ENCODE measurements around the gene ELK1. TPM values are rescaled to one million over a fixed set of nuclear protein-coding genes. Genes with fewer than 3 reads are reported as not detected.
"Not testable (repeated sequence)": the region's sequence is repeated elsewhere in the genome, so short reads cannot be mapped to it uniquely, and the experiment has no call there.

ELK1 gene, protein sequence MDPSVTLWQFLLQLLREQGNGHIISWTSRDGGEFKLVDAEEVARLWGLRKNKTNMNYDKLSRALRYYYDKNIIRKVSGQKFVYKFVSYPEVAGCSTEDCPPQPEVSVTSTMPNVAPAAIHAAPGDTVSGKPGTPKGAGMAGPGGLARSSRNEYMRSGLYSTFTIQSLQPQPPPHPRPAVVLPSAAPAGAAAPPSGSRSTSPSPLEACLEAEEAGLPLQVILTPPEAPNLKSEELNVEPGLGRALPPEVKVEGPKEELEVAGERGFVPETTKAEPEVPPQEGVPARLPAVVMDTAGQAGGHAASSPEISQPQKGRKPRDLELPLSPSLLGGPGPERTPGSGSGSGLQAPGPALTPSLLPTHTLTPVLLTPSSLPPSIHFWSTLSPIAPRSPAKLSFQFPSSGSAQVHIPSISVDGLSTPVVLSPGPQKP
- 10 to 100 TPM; 22.2 to 35.2 (median 25.9) TPM for total RNA-seq

DNA sequence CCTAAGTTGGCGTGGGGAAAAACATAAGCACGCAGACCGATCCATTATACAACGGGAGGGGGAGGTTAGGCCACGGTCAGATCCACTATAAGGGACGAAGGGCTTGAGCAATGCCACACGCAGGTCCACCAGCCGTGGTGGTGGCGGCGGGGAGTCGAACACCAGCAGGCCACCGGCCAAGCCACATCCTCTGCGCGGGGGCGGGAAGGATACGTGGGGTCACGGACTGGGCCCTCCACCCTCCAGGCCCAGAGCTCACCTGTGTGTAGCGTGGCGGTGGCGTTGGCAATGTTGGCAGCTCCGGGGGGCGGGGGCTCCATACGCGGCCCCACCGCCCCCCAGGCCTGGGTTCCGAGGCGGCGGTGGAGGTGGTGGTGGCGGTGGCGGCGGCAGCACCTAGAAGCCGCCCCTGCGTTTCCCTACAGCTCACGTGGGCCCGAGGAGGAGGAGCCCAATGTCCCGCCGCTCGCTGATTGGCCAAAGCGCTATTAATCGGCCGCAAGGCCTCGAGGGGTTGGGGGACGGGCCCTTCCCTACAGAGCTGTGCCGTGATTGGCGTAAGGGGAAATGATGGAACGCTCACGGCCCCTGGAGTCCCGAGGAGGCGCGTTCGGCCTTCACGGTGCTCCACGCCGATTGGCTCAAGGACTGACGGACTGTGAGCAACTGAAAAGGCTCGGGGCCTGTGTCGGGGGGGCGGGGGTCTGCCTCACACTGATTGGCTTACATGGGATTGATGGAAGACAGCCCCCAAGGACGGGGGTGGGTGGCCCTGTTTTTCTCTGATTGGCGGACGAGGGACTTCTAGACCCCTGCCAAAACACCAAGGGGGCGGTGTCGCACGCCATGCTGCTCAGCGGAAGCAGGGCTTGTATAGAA lies at the start of gene ELK1:
TSS of gene ELK1 (minus strand) at position 400 of the 879 bp plus-strand sequence. CDS start 9,122 bp downstream, outside the sequence.
- DNase-seq (ENCODE audit: low spot score), result peak; percentile 67
- ATAC-seq (ENCODE audit: low FRiP score), result peak; percentile 97
- TF ChIP-seq, protein P1, sequence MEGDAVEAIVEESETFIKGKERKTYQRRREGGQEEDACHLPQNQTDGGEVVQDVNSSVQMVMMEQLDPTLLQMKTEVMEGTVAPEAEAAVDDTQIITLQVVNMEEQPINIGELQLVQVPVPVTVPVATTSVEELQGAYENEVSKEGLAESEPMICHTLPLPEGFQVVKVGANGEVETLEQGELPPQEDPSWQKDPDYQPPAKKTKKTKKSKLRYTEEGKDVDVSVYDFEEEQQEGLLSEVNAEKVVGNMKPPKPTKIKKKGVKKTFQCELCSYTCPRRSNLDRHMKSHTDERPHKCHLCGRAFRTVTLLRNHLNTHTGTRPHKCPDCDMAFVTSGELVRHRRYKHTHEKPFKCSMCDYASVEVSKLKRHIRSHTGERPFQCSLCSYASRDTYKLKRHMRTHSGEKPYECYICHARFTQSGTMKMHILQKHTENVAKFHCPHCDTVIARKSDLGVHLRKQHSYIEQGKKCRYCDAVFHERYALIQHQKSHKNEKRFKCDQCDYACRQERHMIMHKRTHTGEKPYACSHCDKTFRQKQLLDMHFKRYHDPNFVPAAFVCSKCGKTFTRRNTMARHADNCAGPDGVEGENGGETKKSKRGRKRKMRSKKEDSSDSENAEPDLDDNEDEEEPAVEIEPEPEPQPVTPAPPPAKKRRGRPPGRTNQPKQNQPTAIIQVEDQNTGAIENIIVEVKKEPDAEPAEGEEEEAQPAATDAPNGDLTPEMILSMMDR (IDR thresholded peaks at IDR 0.05), result no peak

- TF ChIP-seq, protein P1 (IDR thresholded peaks at IDR 0.05), result no peak
- DNase-seq (ENCODE audit: low spot score), result no peak
- ATAC-seq (ENCODE audit: low FRiP score), result no peak
These were observed 46.8 kb upstream of the ELK1 start for GRCh38 chrX:47697181-47697580.

DNA sequence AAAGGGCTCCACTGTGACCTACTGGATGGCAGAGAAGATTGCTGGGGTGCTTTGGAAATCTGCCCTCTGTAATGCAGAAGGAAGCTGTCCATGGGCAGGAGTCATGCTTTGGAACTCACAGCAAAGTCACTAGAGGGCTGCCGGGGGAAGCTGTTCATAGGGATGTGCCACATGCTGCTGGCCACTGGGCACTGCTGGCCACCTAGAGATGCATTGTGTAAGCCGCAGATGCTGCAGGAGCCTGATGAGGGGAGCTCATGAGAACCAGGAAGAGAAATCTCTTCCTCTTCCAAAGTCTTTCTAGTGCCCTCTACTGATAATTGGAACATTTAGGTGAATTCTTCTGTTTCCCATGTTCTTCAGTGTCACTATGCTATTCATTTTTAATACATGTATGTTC lies 39.8 kb upstream of the ELK1 start:
- ATAC-seq (ENCODE audit: low FRiP score), result no peak
- TF ChIP-seq, protein P1 (IDR thresholded peaks at IDR 0.05), result no peak

DNA sequence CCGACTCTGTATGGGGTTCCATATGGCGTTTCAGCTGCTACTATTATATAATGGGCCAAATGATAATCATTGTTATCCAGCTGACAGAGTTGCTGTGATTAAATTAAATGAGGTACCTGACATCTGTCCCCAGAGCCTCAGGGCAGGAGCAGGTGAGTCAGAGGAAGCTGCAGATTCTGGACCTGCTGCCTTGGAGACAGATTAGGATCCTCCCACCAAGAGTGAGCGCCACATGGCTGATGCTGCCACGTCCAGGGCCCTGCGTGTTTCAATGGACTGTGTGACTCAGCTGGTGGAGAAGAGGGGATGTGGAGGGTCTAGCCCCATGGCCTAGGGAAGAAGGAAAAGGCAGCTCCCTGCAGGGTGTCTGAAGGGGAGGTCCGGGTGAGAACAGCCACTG lies 36.9 kb upstream of the ELK1 start:
- DNase-seq (ENCODE audit: low spot score) (no peak), ATAC-seq (ENCODE audit: low FRiP score) (no peak)
- TF ChIP-seq, protein P1 (IDR thresholded peaks at IDR 0.05), result no peak

More for the DNA sequence above, 39.8 kb upstream of the ELK1 start:
- no peak for DNase-seq (ENCODE audit: low spot score)

- no peak for ATAC-seq (ENCODE audit: low FRiP score)
- TF ChIP-seq, protein P1 (IDR thresholded peaks at IDR 0.05), result no peak
- DNase-seq (ENCODE audit: low spot score), result no peak
These were observed 33.5 kb upstream of the ELK1 start for GRCh38 chrX:47683829-47684205.

GRCh38 chrX:47683184-47683828 lies 32.9 kb upstream of the ELK1 start:
- TF ChIP-seq, protein P1 (IDR thresholded peaks at IDR 0.05), result no peak
- ATAC-seq (ENCODE audit: low FRiP score) (no peak), DNase-seq (ENCODE audit: low spot score) (no peak)

DNA sequence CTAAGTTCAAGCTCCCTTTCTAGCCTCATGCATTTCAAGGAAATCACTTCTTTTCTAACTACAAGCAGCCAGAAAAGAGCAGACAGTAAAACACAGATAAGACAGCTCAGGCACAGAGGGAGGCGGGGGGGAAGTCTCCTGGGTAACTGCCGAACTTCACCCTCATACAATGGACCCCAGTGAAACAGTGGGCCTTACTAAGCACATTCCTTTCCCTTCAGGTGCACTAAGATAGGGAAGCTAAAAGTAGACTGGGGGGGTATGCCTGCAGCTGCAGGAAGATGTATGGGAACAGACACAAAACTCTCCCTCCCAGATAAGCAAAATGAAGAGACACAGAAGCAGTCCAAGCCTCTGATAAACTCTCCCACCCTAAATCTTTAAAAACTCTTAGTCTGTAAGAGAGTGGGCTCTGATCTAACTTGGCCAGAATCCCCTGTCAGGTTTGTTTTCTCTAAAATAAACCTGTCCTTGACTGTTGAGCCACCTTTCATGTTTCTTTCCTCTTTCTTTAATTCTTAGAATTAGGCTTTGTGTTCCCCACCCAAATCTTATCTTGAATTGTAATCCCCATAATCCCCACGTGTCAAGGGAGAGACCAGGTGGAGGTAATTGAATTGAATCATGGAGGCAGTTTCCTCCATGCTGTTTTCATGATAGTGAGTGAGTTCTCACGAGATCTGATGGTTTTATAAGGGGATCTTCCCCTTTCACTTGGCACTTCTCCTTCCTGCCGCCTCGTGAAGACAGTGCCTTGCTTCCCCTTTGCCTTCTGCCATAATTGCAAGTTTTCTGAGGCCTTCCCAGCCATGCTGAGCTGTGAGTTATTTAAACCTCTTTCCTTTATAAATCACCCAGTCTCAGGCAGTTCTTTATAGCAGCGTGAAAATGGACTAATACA lies 25.8 kb upstream of the ELK1 start:
- not testable (repeated sequence) for DNase-seq (ENCODE audit: low spot score); ATAC-seq (ENCODE audit: low FRiP score)
